Bone marrow (tissue), 2 donors: ENCODE results near the gene HMG20B.

ENCODE experiments used
- DNase-seq, 2 donors: peaks; one replicate each; lab custom pipeline; 2025; lab: John Stamatoyannopoulos, UW

Gene HMG20B

GRCh38 chr19:3585301-3586126 lies 12.8 kb downstream of the HMG20B start, which contains the start of gene GIPC3:
Gene GIPC3 (plus strand): TSS chr19:3585478. CDS start chr19:3585598, 120 bp downstream.
- no peak for DNase-seq

GRCh38 chr19:3586127-3586626 lies 13.4 kb downstream of the HMG20B start:
- no peak for DNase-seq

GRCh38 chr19:3586707-3587346 lies 14.1 kb downstream of the HMG20B start:
- no peak for DNase-seq

GRCh38 chr19:3589439-3589838 lies 16.7 kb downstream of the HMG20B start:
- DNase-seq: no peak

GRCh38 chr19:3589949-3590348 lies 17.2 kb downstream of the HMG20B start:
- DNase-seq: no peak

GRCh38 chr19:3590991-3591659 lies 18.4 kb downstream of the HMG20B start:
- no peak for DNase-seq

- DNase-seq: no peak
Measured at GRCh38 chr19:3591876-3592613, 19.3 kb downstream of the HMG20B start.

GRCh38 chr19:3593156-3593555 lies 20.4 kb downstream of the HMG20B start:
- DNase-seq: no peak

GRCh38 chr19:3595521-3596061 lies 22.8 kb downstream of the HMG20B start:
- DNase-seq: no peak

- DNase-seq: no peak
Measured at GRCh38 chr19:3599776-3600187, 27.0 kb downstream of the HMG20B start.

GRCh38 chr19:3601021-3601420 lies 28.3 kb downstream of the HMG20B start:
- DNase-seq: no peak

GRCh38 chr19:3603121-3603811 lies 30.5 kb downstream of the HMG20B start:
- no peak for DNase-seq

- no peak for DNase-seq
Measured at GRCh38 chr19:3604227-3604986, 31.7 kb downstream of the HMG20B start.

GRCh38 chr19:3604987-3605343 lies 32.2 kb downstream of the HMG20B start:
- no peak for DNase-seq

GRCh38 chr19:3605361-3605760 lies 32.6 kb downstream of the HMG20B start:
- no peak for DNase-seq

- no peak for DNase-seq
Measured at GRCh38 chr19:3605770-3606169, 33.0 kb downstream of the HMG20B start.

- DNase-seq: no peak
Measured at GRCh38 chr19:3606174-3606689, 33.5 kb downstream of the HMG20B start.

- peak; percentile 22 to 45 for DNase-seq
Measured at GRCh38 chr19:3606690-3607289, 34.0 kb downstream of the HMG20B start, which contains the start of gene TBXA2R. Gene TBXA2R (minus strand): TSS chr19:3606875. CDS start chr19:3600634, 6,241 bp downstream.

GRCh38 chr19:3607303-3608078 lies 34.7 kb downstream of the HMG20B start:
- DNase-seq: no peak
